Ramos (cell line): ENCODE data around the gene CTBS.
"Not testable (repeated sequence)": the region's sequence is repeated elsewhere in the genome, so short reads cannot be mapped to it uniquely, and the experiment has no call there.

Experiments used
- in situ Hi-C: fragments of 300-500 bp; cut with MboI; formaldehyde crosslinking; loops from one replicate; pipeline ENCODE4 v1.14.3; 2022; ENCODE audit warnings: low sequenced_read_pairs; ENCODE audit not compliant: unreplicated experiment

The CTBS gene

DNA sequence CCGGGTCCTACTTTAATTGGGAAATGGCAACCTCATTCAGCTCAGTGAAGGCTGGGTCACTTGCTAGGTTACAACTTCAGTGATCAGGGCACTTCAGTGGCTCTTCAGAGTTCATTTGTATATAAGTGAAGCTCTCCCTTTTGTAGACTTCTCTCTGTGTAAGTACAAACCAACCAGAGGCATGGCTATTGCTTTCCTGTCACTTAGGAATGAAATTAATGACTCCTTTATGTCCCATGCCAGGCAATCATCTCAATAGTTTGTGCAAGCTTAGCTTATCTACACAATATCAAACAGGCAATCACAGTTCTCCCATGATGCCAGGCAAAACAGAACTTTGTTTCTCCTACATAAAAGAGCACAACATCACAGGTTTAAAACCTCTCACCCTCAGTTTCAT, 22.8 kb upstream of the CTBS start:
- in situ Hi-C loops, result no loop called here

DNA sequence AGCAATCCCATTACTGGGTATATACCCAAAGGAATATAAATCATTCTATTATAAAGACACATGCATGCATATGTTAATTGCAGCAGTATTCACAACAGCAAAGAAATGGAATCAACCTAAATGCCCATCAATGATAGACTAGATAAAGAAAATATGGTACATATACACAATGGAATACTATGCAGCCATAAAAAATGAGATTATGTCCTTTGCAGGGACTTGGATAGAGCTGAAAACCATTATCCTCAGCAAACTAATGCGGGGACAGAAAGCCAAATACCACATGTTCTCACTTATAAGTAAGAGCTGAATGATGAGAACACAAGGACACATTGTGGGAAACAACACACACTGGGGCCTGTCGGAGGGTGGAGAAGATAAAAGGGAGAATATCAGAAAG, 20.7 kb upstream of the CTBS start:
- in situ Hi-C loops, result not testable (repeated sequence)

DNA sequence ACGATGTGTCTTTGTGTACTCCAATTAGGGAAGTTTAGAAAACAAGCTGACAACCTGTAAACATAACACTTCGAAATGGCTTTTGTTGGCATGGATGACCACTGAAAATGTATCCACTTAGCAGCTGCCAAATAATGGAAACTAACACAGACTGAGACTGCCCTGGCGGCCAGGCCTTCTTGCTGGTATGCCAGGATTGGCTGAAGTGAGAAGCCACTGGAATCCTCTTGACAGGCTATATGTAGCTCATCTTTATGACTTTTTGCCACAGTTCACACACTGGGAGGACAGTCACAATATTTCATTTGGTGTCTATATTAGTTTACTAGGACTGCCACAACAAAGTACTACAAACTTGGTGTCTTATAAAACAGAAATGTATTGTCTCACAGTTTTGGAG, 12.9 kb upstream of the CTBS start:
- in situ Hi-C loops, result no loop called here

DNA sequence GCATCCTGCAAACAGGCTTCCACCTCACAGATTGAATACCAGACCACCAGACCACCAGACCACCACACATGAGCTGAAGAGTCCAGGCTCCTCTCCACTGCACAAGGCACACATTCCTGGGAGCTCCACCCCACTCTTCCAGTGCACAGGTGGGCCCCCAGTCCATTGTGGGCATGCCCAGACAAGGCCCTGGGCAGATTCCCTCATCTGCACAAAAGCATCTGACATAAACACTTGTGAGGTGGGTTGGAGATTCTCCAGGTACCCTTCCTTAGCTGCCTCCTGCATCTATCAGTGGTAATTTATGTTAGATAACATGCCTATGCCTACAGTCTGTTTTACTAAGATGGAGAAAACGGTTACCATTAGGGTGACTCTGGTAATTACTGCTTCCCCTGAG, 11.6 kb upstream of the CTBS start:
- in situ Hi-C loops, result no loop called here

DNA sequence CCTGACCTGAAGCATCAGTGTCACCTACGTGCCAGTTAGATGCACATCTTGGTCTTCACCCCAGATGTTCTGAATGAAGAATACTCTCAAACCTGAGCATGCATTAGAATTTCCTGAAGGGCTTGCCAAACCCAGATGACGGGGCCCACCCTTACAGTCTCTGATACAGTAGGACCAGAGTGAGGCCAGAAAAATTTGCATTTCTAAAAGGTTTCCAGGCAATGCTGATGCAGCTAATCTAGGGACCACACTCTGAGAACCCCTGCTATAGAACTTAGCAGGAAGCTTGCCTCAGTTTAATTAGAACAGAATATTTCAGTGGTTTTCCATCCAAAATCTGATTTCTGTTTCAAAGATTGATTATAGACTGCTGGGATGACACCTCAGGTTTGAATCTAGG, 9.9 kb upstream of the CTBS start:
- in situ Hi-C loops, result no loop called here

DNA sequence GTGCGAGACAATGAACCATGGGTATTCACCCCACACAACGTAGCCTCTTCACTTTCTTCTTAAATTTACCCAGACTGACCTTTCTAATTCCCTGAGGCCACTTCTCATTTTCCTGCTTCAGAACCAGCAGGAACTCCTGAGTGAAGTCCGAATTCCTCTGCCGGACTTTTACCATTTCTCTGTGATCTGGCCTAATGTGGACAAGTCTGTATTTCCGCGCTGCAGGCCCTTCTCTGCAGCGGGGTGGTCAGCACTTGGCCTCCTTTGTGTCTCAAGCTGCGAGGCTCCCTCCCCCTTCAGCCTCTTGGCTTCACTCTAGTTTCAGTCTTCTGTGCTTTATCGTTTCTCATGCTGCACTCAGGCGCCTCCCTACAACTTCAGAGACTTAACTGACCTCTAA, 9.4 kb upstream of the CTBS start:
- in situ Hi-C loops, result no loop called here

DNA sequence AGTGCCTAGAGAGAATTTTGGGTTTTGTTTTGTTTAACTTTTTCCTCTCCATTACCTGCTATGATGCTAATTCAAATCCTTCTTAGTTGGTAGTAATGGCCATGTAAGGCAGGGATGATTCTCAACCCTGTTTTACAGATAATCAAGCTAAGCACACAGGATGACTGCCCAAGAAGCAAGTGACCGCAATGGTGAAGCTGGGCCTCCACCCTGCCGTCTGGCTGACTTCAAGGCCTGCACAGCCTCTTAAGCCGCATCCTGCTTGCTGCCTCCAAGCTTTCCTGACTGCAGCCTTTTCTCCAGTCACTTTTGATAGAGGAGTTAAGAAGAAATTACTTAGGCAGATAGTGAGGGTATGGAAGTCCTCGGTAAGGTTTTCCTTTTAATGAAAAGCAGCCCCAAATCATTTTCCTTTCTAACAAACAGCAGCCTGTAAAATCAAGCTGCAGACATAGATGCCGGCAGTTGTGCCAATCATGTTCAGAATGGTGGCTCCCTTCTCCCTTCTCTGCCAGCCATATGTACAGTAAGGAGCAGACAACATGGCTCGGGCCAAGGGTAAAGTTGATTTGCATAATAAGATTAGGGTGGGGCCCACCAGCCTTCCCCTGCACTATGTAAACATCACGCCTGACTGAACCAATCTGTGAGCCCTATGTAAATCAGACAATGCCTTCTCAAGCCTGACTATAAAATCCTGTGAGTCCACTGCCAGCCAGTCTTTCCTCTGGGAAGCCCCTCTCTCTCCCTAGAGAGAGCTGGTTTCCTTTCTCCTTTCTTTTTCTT, 8.8 kb upstream of the CTBS start:
- in situ Hi-C loops, result no loop called here

DNA sequence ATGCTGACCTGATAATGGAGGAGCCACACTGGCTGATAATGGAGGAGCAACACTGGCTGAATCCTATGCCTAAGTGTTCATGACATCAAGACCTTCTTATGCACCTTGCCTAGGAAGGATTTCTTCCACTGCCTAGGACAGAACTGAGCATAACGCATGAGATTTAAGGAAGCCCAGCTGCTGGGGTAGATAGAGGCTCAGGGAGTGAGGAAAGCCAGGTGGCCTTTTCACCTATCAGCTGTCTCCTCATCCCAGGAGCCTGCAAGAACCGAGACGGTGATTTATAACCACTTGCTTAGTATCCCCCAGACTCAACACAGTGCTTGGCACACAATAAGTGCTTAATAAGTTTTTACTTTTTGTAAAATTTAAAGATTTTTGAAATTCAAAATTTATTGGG, 7.4 kb upstream of the CTBS start:
- in situ Hi-C loops, result no loop called here

DNA sequence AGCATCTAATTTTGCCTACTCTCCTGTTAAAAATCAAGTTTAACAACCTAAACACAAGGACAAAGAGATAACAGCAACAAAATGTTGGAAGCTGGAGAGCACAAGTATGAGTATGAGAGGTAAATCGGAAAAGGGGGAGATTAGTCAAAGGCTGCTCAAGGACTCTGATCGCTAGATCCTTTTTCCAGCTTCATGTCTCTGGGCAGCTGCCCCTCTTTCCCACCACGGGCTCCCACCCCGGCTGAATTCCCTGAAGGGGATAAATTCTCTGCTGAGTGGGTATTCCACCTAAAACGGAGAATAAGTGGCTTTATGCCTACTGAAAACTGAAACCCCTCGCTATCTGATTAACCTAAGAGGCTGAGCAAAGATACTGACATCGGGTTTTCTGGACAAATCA, 696 bp upstream of the CTBS start:
- in situ Hi-C loops, result loop anchor here (10.0 kb wide), 1 partner anchor 70 kb away; the partner anchor contains the start of genes GNG5 and SPATA1

DNA sequence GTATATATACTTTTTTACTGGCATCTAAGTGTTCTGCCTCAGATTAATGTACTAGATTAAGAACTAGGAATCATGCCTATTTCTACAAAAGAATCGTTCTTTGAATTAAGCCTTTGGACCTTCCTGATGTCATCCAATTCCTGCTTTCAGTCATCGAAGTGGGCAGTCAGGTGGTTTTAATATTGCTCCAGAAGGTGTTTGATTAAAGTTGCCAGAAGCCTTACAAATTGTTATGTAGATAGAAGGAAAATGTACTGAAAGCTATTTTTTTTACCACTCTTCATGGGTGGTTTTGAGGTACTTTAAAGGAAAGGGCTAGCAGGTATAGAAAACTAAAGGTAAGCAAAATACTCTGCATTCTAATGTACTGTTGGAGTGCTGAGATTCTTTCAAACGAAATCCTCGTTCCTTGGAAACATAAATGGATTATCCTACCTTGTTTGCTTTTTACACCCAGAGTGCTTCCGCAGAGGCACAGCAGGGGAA, 716 bp downstream of the CTBS start:
- in situ Hi-C loops, result loop anchor here (10.0 kb wide), 1 partner anchor 69 kb away; the partner anchor contains the start of genes GNG5 and SPATA1

DNA sequence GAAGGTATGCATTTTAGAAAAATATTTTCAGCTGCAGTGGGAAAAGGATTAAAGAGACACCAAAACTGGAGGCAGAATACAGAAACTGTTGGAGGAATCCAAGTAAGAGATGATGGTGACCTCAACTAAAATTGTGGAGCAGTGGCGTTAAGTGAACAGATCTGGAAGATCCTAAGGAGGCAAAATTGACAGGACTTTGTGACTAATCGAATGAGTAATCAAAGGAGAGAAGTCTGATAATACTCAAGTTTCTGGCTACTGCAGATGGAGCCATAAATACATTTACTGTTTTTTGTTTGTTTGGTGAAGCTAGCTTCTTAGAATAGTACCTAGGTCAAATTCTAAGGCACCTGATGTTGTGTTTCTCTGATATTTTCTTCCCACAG, 3.1 kb downstream of the CTBS start:
- in situ Hi-C loops, result loop anchor here (10.0 kb wide), 1 partner anchor 66 kb away; the partner anchor contains the start of genes GNG5 and SPATA1

DNA sequence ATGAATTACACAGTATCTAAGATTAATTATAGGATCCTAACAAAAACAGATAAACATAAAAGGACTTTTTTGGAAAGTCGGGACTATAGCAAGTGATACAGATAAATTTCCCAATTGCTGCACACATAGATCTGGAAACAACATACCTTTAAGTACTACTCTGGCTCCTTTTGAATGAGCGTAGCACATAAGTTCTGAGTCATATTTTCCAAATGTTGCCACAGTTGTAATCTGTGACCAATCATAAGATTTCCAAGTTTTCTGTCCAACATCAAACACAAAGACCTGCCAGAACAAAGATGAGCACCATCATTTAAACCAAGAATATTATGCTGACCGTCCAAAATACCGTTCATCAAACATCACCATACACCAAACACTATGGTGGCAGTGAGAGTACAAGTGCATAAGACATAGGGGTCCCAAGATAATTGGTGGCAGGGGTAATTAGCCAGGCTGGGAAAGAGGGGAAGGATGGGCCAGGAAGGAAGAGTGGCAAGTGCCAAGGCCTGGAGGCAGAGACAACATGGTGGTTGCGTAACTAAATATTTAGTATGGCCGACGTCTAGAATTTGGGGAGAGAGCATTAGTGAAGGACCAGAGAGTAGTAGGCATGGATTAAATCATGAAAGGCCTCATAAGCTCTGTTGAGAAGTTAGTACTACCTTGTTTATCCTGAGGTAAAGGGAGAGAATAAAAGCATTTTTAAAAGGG, 3.6 kb downstream of the CTBS start:
- in situ Hi-C loops, result loop anchor here (10.0 kb wide), 1 partner anchor 66 kb away; the partner anchor contains the start of genes GNG5 and SPATA1

DNA sequence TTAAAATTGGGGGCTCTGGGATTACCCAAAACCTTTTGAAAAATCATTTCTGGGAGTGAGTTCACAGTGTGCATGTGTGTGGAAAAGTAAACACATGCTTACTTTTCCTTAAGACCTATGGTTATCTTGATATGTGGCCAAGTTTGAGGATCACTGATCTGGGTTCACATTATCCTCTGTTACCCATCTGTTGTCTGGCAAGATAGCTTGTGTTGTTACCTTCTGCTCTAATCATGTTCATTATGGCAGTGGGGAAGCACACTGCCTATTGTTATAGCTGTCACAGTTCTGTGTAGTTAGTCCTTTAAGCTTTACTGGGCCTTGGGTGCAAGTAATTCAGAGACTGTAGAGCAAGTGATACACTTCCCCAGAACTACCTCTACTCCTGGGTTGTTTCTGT, 5.0 kb downstream of the CTBS start:
- in situ Hi-C loops, result no loop called here

DNA sequence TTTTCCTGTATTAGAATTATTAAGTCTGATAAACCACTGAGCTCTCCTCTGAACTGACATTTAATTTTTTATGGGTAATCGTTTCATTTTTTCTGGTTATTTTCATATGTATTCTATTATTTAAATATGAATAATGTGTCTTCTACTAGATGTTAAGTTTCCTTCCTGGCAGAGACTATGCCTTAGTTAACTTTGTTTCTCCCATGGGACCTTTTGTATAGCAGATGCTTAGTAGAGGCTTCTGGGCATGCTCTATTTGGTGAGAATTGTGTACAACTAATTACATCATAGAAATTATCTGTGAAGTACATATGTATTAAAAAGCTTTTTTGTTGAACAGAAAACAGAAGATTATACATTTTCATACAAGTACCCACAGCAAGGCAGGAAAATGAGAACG, 23.4 kb downstream of the CTBS start:
- in situ Hi-C loops, result no loop called here

DNA sequence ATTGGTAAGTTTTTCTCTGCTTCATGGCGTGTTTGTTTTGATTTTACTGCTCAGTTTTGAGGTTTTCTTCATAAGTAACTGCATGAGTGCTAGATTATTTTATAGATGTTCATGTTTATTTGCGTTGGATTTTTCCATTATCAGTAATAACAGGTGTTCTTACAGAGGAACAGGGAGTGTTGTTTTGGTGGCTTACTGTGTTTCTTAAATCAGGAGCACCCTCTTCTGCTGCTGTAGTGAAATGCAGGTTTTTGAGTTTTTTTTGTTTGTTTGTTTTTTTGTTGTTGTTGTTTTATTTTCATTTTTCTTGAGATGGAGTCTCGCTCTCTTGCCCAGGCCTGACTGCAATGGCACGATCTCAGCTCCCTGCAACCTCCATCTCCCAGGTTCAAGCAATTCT, 32.6 kb downstream of the CTBS start:
- in situ Hi-C loops, result no loop called here

DNA sequence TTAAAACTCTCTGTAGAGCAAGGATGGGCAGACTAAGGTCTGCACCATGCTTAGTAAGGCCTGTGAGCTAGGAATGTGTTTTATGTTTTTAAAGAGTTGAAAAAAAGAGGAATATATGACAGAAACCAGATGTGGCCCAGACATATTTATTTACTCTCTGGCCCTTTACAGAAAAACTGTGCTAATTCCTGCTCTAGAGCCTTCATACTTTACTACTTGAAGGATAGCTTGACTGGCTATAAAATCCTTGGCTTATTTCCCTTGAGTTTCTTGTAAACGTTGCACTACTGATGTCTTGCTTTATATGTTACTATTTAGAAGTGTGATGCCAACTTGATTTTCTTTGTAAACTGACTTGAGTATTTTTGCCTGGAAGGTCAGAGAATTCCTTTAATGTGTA, 33.5 kb downstream of the CTBS start:
- in situ Hi-C loops, result no loop called here

DNA sequence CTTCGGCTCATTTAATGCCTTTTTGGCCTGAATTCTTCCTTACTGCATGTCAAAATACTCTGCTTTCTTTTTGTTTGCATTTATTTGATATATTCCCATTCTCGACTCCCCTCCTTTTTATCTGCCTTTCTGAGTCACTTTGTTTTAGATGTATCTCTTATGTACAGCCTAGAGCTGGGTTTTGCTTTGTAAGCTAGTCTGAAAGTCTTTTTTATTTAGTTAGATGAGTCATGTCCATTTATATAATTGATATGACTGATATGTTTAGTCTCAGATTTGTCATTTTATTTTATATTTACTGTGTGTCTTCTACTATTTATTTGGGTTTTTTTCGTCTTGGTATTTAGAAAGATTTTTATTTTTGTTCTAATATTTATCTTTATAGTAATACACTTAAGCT, 34.3 kb downstream of the CTBS start:
- in situ Hi-C loops, result no loop called here

DNA sequence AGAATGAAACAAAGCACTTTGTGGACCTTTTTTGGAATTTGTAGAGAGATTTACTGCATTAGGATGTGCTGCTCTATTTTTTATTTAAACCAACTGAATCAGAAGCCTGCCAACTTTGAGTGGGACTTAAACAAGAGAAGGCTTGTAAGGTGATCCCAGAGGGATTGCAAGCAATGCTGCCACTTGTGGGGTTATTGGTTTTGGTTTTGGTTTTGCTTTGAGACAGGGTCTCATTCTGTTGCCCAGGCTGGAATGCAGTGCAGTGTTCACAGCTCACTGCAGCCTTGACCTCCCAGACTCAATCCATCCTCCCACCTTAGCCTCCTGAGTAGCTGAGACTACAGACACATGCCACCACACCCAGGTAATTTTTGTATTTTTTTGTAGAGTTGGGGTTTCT, 35.6 kb downstream of the CTBS start:
- in situ Hi-C loops, result no loop called here

DNA sequence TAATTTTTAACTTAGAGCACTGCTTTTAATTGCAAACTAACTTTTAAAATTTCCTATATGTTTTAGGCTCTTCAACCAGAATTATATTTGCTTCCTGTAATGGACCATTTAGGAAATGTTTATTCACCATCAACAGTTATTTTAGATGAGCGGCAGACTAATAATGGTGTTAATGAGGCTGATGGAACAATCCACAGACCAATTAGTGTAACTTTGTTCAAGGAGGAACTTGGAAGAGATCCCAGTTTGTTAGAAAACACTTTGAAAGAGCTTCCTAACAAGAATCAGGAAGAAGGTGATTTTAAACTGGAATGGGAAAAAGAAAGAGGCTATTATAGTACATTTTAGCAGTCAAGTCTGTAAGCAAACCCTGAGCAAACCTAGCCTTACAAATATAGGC, 48.5 kb downstream of the CTBS start:
- in situ Hi-C loops, result no loop called here

DNA sequence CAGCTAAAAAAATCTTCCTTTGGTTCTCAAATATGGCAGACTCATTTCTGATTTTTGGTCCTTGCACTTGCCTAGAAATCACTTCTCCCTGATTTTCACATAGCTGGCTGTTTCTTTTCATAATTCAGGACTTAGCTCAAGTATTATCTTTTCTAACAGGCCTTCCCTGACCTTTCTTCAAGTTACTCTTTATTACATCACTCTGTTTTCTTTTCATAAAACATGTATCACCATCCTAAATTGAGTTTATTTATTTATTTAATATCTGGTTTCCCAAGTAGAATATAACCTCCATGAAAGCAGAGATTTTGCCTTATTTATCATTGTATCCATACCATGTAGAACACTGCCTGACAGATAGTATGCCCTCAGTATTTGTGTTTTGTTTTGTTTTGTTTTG, 49.6 kb downstream of the CTBS start:
- in situ Hi-C loops, result no loop called here

DNA sequence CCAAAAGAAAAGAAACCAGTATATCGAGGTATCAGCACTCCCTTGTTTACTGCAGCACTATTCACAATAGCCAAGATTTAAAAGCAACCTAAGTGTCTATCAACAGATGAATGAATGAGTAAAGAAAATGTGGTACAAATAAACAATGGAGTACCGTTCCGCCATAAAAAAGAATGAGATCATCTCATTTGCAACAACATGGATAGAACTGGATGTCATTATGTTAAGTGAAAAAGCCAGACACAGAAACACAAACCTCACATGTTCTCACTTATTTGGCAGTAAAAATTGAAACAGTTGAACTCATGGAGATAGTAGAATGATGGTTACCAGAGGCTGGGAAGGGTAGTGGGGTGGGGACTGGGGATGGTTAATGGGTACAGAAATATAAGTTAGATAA, 63.6 kb downstream of the CTBS start:
- in situ Hi-C loops, result no loop called here

DNA sequence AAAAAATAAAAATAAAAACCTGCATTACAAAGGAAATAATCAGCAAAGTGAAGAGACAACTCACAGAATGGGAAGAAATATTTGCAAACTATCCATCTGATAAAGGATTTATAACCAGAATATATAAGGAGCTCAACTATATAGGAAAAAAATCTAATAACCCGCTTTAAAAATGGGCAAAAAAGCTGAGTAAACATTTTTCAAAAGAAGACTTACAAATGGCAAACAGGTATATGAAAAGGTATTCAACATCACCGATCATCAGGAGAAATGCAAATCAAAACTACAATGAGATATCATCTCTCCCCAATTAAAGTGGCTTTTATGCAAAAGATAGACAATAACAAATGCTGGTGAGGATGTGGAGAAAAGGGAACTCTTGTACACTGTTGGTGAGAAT, 64.1 kb downstream of the CTBS start:
- in situ Hi-C loops, result no loop called here
